Tongue (tissue), 2 donors: ENCODE results near the gene APOA4. TPM values are rescaled to one million over a fixed set of nuclear protein-coding genes. Genes with fewer than 3 reads are reported as not detected.

Experiments
- DNase-seq: peaks from one replicate; pipeline ENCODE4 v3.0.0-alpha.2; 2015
- total RNA-seq: library from RNA; depleted of rRNA; stranded (reverse); fragments of >200 nt; gene quantifications from one replicate; pipeline ENCODE4 v1.2.3, GENCODE V29; 2014

Gene APOA4
- total RNA-seq: not detected

DNA sequence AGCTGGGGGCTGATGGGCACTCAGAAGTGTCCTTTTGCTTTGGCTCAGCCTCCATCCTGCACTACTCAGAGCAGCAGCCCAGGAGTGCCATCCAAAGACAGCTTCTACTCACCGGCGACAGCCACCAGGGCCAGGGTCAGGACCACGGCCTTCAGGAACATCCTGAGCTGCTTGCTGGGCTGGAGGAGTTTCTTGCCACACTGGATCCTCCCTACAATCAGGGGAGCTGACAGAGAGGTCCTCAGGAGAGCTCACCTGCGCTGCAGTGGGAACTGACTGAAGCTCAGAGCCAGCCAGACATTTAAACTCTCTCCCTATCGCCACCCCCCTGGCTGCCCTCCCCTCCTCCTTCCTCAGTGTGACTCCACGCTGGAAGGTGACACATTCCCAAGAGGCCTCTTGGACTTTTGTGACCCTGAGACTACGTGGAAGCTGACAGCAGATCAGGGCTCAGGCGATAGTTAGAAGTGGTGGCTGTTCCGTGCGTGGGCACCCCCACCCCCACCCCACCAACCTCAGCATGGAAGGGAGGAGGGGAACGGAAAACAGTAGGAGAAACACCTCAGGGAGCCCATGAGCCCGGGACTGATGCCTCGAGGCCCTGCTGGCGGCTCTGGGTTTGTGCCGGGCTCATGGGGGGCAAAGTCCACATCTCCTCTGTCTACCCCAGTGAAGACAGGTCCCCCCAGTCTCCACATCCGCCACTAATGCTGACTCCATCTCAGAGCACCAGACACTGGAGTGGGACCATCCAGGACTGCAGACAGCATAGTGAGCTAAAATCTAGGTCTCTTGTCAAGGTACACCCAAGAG lies at the start of gene APOA4:
Gene APOA4 (minus strand): TSS at position 274 of the 813 bp plus-strand sequence. CDS start 113 bp downstream, at position 161.
- no peak for DNase-seq

DNA sequence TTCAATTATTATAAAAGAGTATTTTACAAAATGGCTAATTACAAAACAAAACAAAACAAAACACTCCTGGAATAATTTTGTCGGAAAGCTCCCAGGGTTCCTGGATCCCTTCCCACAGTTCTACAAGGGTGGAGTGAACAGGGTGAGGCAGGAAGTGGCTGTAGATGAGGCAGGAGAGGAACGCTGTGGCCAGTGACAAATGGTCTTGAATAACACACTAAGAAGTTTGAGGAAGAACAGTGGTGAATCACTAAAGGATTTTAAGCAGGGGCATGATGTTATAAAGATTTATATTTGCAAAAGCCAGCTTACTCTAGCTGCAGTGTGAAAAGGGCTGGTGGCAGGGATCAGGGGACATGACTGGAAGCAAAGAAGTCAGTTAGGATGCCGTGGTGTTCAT lies 48.1 kb upstream of the APOA4 start:
- DNase-seq: no peak

DNA sequence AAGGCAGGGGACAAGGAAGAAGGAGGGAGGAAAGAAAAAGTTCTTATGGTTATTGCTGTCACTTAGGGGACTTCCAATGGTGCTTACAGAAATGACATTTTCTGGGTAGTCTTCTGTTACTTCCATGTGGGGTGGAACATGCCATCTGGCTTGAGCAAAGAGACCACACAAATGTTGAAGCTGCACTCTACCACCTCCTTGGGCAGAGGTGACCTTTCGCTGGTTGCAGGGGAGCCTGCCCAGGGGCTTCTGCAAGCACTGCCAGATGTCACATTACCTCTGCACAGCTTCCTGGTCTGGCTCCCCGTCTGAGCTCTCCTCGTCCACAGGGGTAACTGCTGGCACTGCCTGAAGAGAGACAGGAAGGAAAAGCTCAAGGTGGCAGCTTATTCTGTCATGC lies 47.0 kb upstream of the APOA4 start:
- no peak for DNase-seq

DNA sequence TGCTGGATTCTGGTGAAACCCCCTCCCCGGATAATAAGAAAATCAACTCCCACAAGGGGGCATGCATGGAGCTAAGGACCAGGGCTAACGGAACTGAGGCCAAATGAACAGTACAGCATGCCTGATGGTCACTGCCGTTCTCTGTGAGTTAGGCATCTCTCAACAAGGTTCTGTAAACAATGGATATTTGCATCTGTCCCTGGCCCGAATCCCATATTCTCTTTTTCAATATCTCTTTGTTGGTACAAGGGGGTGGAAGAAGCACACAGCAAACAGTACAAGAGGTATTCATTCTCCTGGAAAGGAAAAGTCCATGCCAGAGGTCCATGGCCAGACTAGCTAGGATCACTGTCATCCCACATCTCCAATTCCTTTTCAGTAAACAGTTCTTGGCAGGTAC lies 46.5 kb upstream of the APOA4 start:
- DNase-seq: no peak

DNA sequence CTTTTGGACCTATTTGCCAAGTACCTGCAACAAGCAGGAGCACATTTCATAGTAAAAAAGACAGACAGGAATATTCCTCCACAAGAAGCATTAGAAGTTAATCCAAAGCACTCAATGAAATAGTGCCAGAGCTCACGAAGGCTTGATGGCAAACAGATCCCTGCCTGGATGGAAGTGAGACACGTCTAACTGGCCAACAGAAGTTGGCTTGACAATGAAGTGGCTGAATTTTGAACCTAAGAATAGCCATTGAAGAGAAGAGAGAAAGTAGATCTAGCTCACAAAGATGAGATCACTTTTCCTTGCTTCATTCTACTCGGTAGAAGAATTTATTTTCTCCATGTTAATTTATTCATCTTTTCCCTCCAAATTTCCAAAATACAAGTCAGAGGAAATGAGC lies 45.0 kb upstream of the APOA4 start:
- peak; percentile 17 for DNase-seq

DNA sequence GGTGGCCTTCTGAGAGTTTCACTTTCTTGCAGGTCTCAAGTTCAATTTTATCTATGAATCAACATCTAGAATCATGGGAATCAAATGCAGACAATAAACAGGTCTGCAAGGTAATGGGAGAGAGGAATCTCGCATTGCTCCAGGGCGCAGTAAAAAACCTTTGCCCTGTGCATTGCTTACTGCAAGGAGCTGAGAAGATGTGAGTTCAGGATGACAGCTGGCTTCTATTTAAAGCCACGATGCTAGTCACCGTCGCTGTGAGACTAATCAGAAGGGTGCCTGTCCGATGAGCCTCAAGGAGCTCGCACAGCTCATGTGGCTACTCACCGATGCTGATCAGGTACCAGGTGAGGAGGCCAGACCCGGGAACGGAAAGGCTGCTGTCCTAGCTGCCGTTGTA lies 44.5 kb upstream of the APOA4 start:
- DNase-seq: peak; percentile 11

DNA sequence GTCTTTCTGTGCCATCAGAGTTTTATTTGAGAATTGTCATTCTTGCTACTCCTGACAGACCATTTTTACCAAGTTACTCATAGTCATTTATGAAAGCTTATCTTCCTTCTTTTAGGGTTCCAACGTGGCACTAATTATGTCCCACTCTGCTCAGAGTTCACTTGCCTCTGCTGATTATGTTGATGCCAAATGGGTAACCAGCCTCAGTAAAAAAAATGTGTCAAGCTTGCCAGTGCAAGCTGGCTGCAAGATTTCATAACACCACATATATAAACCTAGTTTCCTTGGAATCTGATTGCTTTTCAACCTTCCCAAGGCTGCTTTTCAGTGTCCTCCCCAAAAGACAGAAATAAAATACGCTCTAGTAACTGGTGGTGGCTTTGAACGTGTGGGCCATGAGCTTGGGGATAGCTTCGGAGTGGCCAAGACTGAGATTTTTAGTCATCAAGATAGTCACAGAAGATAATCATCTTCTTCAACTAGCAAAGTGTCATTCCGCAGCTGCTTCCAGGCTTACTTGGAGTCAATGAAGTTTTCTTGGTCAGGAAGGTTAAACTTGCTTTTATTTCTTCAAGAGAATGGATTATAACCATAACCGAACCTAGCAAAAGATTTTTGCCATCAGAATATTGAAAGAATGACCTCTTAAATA lies 43.8 kb upstream of the APOA4 start:
- no peak for DNase-seq

DNA sequence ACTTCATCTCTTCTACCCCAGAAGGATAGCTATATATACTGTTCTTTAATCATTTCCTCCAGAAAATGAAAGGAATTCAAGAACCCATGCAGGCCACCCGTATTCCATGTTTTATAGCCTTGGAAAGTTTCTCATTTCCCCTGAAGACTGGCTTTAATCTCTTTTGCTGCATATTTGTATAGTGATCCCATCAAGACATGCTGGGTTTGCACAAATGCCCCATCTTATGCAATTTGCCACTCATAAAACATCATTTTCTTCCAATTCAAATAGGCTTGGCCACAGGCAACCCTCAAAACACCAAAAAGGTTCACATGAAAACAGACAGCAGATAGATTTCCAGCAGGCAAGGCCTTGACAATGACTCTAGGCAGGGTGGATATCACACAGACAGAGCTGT lies 42.6 kb upstream of the APOA4 start:
- no peak for DNase-seq

DNA sequence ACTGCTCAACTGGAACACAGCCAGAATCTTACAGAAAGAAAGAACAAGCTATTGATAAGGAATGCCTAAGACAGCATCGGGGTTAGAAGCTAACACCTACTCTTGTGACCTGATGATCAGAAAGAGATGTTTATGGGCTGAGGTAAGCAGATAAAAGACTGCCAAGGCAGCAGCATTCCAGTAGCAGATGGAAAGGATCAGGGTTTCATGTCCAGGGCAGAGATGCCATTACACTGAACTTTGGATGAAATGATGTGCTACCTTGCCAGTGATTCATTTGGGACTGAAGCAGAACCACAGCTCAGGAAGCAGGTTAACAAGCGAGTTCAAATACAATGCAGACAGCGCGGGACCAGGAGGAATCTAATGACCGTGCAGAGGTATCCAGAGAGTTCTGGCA lies 41.4 kb upstream of the APOA4 start:
- no peak for DNase-seq

DNA sequence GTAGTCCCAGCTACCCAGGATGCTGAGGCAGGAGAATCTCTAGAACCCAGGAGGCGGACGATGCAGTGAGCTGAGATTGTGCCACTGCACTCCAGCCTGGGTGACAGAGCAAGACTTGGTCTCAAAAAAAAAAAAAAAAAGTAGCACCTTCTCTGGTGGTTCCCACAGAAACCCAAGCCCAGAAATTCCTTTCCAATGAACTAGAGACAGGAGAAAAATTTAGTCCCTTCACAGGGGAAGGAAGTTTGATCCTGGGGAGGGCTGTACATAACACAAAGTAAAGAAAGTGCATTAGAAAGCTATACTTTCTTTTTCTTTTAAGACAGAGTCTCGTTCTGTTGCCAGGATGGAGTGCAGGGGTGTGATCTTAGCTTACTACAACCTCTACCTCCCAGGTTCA lies 39.8 kb upstream of the APOA4 start:
- DNase-seq: no peak

DNA sequence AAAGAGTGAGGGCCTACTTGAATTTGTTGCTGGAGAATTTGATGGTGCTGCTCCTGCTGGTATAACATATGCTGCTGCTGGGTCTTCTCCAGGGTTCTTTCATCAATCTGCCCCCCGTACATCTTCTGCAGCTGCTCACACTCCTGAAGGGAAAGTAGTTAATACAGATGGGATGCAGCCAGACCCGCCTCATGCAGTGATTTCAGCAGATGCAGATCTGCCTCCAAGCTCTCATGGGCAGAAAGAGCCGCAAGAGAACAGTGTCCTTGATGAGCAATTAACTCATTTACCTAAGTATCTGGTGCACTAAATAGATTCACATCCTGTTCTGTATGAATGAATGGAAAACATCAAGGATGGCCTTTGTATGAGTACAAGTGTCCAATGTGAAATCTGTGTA lies 39.1 kb upstream of the APOA4 start:
- DNase-seq: no peak

DNA sequence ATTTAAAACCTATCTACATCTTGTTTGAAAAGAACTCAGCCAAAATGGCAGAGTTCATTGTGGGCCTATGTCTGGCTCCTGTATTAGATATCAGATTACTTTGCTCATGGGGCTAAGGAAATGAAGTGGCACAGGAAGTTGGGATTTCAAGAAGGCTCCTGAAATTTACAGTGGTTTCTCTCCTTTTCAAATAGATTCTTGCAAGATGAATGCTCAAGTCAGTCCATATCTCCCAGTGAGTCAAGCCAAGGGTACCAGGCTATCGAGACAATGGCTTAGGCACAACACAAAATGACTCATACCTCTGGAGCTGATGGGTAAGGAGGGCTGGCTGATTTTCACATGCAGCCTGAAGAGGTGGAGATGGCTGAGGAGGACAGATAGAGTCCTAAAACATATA lies 38.4 kb upstream of the APOA4 start:
- no peak for DNase-seq

DNA sequence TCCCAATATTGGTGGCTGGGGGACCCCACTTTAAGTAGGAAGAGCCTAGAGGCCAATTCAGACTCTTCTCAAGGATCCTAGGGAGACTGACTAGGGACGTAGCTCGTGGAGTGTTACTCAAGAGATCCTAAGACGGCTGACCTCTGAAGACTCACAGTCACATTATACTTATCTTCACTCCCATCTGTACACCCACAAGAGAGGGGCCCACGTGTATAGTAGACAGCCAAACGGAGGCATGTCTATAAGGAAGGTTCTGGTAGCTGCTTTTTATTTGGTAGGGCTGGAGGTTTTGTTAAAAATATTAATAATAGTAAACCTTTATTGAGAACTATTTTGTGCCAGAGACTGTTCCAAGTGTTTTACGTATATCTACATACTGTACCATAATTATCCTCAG lies 37.2 kb upstream of the APOA4 start:
- DNase-seq: no peak

DNA sequence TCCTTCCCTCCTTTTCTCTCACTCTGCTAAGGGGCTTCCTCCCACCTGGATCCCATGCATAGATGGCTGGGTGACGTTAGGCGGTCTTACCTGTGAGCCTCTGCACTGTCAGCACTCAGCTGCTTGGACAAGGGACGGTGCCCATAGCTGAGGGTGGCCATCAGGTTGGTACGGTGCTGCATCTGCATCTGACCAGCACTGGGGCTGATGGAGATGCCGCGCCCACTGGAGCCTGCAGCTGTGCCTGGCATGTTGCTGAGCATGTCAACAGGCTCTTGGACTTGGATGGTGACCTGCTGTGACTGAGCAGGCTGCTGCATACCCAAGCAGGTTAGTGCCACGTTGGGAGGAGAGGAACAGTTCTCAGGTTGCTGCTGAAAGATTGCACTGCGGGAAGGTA lies 36.1 kb upstream of the APOA4 start:
- DNase-seq: no peak

DNA sequence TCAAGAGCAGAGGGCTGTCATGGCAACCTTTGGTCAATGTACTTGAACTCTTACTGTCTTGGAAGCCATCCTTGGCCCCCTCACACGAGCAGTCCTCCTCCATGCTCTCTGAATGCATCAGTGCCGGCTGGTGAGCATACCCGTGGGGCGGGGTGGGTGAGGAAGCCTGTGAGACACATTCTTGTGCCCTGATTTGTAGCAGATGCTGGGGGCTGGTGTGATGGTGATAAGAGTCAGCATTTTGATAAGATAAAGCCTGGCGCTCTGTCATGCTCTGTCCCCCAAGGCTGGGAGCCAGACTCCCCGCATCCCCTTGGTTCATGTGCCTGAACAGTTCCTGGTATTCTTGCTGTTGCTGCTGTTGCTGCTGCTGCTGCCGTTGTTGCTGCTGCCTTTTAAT lies 34.8 kb upstream of the APOA4 start:
- DNase-seq: no peak

DNA sequence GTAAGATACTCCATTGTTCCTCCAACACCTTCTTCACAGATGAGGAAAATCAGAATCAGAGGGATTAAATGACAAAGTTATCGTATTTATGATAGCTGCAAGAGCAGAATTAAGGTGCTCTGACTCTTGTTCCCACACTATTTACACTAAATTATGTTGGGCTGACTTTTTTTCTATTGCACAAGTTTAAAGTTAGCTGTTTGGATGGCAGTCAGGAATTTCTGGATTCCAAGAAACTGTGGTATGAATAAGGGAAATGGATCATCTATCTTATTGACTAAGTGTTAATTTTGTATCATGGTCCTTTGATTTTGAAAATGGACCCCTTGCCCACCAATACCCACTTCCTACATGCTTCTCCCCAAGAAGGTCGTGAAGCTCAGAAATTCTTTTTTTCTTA lies 34.2 kb upstream of the APOA4 start:
- DNase-seq: no peak

DNA sequence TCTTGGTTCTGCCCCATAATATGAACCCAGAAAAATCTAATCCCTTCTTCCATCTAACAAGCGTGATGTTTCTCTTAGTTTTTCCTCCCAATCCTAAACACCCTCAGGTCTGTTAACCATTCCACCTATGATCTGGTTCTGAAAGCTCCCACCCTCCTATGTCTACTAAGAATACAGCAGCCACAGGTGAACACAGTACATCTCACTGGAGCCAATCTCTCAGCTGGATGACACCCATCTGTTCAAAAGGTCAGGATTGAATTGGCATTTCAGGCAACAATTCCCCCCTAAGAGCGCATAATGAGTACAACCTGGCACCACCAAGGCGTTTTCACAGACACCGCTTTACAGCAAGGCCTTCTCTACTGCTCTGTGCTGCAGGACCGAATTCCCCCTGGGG lies 33.3 kb upstream of the APOA4 start:
- no peak for DNase-seq

DNA sequence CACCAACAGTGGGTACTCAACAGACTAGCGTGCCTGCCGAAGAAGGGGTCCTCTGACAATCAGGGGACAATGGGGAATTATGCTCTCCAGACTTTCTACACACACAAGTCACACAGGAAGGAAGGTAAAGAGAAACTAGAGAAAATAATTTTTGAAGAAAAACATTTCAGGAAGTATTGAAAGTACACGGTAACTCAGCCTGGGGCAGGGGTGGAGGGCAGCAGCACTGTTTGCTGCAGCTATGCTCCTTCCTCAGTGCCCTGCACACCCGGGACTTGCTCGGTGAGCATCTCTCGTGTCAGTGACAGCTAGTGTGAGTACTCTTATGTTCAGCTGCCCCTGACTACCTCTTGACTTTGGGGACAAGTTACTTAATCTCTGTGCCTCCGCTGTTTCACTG lies 32.3 kb upstream of the APOA4 start:
- DNase-seq: no peak

DNA sequence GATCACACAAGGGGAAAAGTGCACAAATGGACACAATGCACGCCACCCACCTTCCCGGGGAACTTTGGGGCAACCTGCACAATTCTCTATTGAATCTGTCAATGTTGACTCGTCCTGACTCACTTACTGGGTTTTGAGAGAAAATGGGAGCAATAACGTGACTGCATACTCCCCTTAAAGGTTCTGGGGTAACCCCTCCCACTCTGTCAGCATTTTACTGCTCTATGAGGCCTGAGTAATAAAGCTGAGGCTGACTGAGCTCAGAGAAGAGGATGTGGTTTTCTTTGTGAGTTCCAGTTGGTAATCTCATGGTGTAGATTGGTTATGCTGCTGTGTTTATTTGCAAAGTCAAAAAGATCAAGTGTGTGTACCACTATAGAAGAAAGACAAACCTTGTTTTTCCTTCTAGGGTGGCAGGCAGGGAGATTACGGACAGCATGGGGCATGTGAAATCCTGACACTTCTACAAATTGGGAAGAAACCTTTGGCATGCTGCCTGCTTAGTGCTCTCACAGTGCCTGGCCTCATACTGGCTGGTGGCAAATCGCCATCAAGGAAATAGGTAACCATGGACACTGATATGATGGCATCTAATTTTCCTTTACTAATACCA lies 30.5 kb upstream of the APOA4 start:
- DNase-seq: no peak

DNA sequence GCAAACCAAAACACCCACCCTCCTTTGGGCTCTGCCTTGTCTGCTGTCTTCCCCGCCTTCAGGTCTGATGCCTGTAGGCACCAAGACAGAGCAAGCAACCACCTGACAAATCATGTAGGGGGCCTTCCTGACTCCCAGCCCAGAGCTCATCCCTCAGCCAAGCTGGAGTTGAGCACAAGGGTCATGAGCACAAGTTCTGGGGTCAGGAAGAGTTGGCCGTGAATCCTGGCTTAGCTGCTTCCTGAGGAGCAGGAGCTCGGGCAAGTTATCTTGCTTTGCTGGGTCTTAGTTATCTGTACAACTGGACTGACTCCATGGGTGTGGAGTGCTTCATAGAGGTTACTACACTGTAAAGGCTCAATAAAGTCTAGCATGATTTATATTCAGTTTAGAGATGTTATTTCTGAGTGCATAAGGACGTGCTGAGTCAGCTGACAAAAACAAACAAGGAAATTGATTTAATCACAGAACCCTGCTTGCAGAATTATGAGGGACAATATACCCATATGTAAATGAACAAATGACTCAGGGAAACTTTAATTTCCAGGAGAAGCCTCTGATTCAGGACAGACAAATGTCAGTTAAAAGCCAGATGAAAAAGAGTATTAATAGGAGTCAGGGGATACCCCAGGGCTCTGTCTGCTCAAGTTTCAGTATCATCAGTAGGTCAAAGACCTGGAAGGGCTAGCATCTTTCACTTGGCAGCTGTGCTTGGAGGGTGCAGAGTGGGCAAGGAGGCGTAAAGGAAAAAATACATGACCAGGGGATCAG lies 29.3 kb upstream of the APOA4 start:
- DNase-seq: no peak

DNA sequence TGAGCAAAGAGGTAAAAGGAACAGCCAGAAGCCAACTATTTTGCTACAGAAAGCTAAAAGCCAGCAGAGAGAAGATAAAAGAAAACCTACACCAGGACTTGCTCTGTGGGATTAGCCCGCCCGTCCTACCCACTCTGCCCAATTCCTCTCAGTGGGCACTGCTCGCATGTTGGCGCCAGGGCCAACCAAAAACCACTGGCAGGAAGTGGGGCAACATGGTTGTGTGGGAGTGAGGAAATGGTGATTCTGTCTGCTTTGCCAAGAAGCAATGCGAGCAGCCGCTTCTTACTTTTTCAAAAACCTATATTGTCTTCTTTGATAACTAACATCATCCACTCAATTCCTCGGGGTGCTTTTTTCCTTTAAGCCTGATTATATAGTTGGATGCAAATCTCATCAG lies 28.5 kb upstream of the APOA4 start:
- DNase-seq: no peak

DNA sequence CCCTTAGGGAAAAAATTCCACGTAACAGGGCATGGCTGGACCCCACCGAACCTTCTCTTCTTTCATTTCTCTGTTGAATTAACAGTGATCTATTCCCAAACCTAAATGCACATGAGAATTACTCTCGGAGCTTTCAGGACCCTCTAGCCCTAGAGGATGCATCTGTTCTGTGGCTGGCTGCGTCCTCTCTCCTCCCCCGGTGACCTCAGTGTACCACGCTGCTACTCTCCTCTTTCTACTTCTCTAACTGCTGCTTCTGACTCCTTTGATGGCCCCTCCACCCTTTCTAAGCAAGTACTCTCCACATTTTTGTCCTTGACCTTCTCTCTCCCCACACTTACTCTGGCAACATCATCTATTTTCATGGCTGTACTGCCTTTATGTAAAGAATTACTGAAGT lies 26.4 kb upstream of the APOA4 start:
- no peak for DNase-seq

DNA sequence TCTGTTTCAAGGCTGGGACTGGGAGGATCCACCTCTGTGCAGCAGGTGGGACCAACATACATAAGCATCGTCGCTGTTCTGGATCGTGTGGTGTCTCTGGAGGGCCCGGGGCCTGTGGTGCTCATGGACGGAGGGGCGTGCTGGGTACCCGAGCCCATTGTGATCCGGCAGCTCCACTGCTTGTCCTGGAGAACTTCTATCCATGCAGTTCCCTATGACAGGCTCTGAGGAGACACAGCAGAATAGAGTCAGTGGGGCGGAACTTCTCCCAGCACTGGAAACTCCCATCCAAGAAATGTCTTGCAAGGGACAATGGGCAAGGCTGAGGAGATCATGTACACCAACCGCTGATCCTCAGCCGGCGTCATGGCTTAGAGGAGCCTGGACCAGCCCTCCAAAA lies 26.0 kb upstream of the APOA4 start:
- DNase-seq: no peak
